Adrenal gland (tissue), 12 donors: ENCODE results near the gene NUP98. TPM values are rescaled to one million over a fixed set of nuclear protein-coding genes. Genes with fewer than 3 reads are reported as not detected.

ENCODE experiments used
- DNase-seq, 7 donors: peaks; one replicate each; pipeline ENCODE4 v3.0.0-alpha.2; 2019 to 2020
- H3K27ac ChIP-seq, 5 donors: fragments of 200-600 bp; sonication (generic) in 4 of 5; 1 replicate in 3 of 5; 2 replicates in 2 of 5; pipeline versions ENCODE4 v1.5.1 to v1.8.0; 2016 to 2020; ENCODE audit warnings: mild to moderate bottlenecking in 1 of 5
- H3K27me3 ChIP-seq: fragments of 200-600 bp; 2 replicates; pipeline ENCODE4 v1.8.0; 2021
- H3K36me3 ChIP-seq, 2 donors: fragments of 200-600 bp; replicated peaks in 1 of 2; 1 replicate in 1 of 2; 2 replicates in 1 of 2; pipeline versions ENCODE4 v1.5.1 to v1.8.0; 2018 to 2022
- H3K4me1 ChIP-seq, 2 donors: fragments of 200-600 bp; replicated peaks in 1 of 2; 1 replicate in 1 of 2; 2 replicates in 1 of 2; pipeline versions ENCODE4 v1.5.1 to v1.8.0; 2018 to 2021
- H3K4me3 ChIP-seq, 4 donors: fragments of 200-600 bp; sonication (generic) in 3 of 4; one replicate each; pipeline ENCODE4 v1.5.1; 2016 to 2018
- H3K9me3 ChIP-seq, 3 donors: fragments of 200-600 bp; sonication (generic) in 1 of 3; replicated peaks in 1 of 3; 1 replicate in 2 of 3; 2 replicates in 1 of 3; pipeline versions ENCODE4 v1.5.1 to v1.8.0; 2016 to 2021
- POLR2A ChIP-seq, 2 donors: fragments of 450-650 bp; IDR thresholded peaks; one replicate each; pipeline ENCODE4 v1.6.1; 2017; ENCODE audit warnings: antibody characterized with exemption in 2 of 2, mild to moderate bottlenecking in 2 of 2, moderate library complexity in 1 of 2
- WGBS, 4 donors: extraction: QIAGEN DNeasy Blood & Tissue Kit in 2 of 4; methylation state at CpG; one replicate each; pipeline versions ENCODE4 v1.1.5 to v1.1.7; 2013 to 2017; 5-methylcytosine and 5-hydroxymethylcytosine counted together
- intact Hi-C, 2 donors: fragments of 100-400 bp; cut with DNase I; formaldehyde crosslinking; loops; one replicate each; pipeline versions ENCODE4 v1.14.1 to v1.15.0; 2022 to 2023
- polyA plus RNA-seq, 3 donors: library from polyadenylated mRNA; stranded (reverse); fragments of 200-250 nt in 2 of 3; fragments of 350-450 nt in 1 of 3; fragmentation: Illumina TruSeq in 1 of 3; extraction: RNeasy Lipid Tissue Mini Kit (QIAGEN cat#74804) in 1 of 3; gene quantifications; one replicate each; pipeline ENCODE4 v1.2.3, GENCODE V29; 2013 to 2014
- total RNA-seq, 9 donors: library from RNA; depleted of rRNA in 4 of 9; stranded (reverse); fragments of >200 nt in 4 of 9; fragments of 120-200 nt in 1 of 9; fragmentation: NEBNext Ultra II Directional in 1 of 9; extraction: Animal tissue kit (Norgen Biotek cat#: 25700) in 1 of 9; gene quantifications; one replicate each; pipeline versions ENCODE4 v1.1.0 to v1.2.4, GENCODE V29; 2013 to 2023
- TF ChIP-seq, protein P1 (sequence below), 6 experiments: fragments of 450-650 bp in 4 of 6; fragments of 200-600 bp in 2 of 6; sonication (generic) in 1 of 6; IDR thresholded peaks; 1 replicate in 5 of 6; 2 replicates in 1 of 6; pipeline versions ENCODE4 v1.5.1 to v1.8.0; 2016 to 2021; ENCODE audit warnings: antibody characterized with exemption in 6 of 6, mild to moderate bottlenecking in 2 of 6, moderate library complexity in 1 of 6
- donor health status: healthy with polysubstance abuse.
- donor health status: Bipolar disorder and iron deficiency.
- donor health status: DM: yes; HTN: yes; CAD: no.
- donor health status: DM: no; HTN: no; CAD: no.
- donor health status: DM: no; HTN: no; CAD: no.
- donor health status: DM: yes; HTN: yes; CAD: no.

Gene NUP98
- total and polyA plus RNA-seq, 12 donors: 14.6 to 226 (median 56.9) TPM

DNA sequence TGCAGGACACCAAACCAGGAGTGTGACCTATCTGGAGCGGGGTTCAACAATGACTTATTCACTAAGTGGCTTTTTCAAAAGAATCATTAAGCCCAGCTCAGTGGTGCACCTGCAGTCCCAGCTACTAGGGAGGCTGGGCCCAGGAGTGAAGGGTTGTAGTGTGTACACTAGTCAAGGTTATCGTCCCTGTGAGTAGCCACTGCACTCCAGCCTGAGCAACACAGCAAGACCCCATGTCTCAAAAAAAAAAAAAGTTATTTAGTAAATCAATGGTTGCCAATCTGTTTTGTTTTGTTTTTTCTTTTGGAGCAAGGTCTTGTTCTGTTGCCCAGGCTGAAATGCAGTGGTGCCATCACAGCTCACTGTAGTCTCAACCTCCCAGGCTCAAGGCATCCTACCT is 35.5 kb upstream of the NUP98 start:
- H3K9me3 ChIP-seq: no peaks in the 10 kb centered on the region
- H3K27me3 ChIP-seq: no peaks in the 10 kb centered on the region
- peaks cover 0 to 4% of the 10 kb centered on the region in 2 donors for H3K36me3 ChIP-seq
- no peak for DNase-seq
- intact Hi-C loops: no loop called here
- H3K4me3 ChIP-seq: no peak overlapping the region
- H3K27ac ChIP-seq: peak overlapping the region in 3 of 5 donors; percentile 10 to 75 (median 59)
- TF ChIP-seq, protein P1, sequence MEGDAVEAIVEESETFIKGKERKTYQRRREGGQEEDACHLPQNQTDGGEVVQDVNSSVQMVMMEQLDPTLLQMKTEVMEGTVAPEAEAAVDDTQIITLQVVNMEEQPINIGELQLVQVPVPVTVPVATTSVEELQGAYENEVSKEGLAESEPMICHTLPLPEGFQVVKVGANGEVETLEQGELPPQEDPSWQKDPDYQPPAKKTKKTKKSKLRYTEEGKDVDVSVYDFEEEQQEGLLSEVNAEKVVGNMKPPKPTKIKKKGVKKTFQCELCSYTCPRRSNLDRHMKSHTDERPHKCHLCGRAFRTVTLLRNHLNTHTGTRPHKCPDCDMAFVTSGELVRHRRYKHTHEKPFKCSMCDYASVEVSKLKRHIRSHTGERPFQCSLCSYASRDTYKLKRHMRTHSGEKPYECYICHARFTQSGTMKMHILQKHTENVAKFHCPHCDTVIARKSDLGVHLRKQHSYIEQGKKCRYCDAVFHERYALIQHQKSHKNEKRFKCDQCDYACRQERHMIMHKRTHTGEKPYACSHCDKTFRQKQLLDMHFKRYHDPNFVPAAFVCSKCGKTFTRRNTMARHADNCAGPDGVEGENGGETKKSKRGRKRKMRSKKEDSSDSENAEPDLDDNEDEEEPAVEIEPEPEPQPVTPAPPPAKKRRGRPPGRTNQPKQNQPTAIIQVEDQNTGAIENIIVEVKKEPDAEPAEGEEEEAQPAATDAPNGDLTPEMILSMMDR (IDR thresholded peaks at IDR 0.05): no peak
- no peak for TF ChIP-seq POLR2A (IDR thresholded peaks at IDR 0.05)
- 78 to 91% (median 89%) methylated on average over 2 of the region's 2 CpGs for WGBS, 4 donors
- peaks cover 31 to 67% of the 10 kb centered on the region in 2 donors for H3K4me1 ChIP-seq

DNA sequence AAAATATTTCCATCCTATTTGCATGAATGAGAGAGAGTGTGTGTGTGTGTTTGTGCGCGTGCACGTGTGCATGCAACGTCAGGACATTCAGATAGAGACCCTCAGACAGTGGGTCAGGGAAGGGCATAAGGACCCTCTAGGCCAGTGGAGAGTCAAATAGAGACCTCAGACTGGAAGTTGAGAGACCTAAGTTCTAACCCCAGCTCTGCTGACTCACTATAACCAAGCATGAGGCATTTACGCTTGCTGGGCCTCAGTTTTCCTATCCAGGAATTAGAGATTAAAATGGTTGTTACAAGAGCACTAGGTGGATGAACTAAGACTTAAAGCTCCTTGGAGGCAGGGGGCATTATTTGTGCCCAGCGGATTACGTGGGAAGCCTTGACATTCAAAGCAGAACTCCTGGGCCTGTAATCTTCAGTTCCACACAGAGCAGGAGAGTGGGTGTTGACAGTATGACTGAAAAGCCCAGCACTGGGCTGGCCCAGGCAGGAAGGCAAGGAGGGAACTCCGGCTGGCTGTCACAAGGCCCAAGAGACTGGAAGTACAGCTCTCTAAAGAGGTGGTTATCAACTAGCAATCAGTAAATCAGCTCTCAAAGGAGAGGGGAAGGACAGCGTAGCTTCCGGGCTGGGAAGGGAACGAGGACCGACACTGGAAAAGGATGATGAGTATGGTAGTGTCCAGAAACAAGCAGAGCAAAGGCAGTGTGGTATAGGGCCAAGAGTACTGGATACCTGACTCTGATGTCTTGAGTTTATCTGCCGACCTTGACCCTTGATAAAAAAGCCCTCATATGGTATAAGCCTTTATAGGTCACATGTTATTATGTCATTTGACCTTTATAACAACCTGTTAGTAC is 34.3 kb upstream of the NUP98 start:
- TF ChIP-seq, protein P1 (IDR thresholded peaks at IDR 0.05): no peak
- peak in 1 of 2 donors; percentile 24 for TF ChIP-seq POLR2A (IDR thresholded peaks at IDR 0.05)
- peak in 6 of 7 donors; percentile 50 to 73 (median 68) for DNase-seq
- intact Hi-C loops: no loop called here
- no peaks in the 10 kb centered on the region for H3K9me3 ChIP-seq
- H3K27ac ChIP-seq: peak overlapping the region in 4 of 5 donors; percentile 10 to 75 (median 48)
- H3K36me3 ChIP-seq: peaks cover 0 to 16% of the 10 kb centered on the region in 2 donors
- H3K4me3 ChIP-seq: no peak overlapping the region
- 44 to 61% (median 53%) methylated on average over 12 to 13 of the region's 13 CpGs for WGBS, 4 donors
- H3K4me1 ChIP-seq: peaks cover 31 to 58% of the 10 kb centered on the region in 2 donors
- H3K27me3 ChIP-seq: no peaks in the 10 kb centered on the region

DNA sequence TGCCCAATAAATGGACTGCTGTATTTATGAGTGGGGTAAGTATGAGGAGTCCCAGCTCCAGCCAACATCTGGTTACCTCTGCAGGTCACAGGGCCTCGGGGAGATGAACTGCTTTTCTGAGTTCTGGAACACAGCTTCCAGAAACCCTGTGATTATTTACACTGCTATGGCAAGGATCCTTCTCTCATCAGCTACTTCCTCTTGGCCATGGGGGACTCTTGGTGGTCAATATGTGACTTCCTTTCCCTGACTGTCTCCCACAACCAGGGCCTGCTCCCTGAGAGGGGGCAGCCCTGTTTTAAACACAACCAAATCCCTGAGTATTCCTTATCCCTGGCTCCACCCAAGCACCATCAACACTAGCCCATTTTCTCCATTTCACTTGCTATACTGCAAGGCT is 33.4 kb upstream of the NUP98 start:
- no peak for DNase-seq
- H3K9me3 ChIP-seq: no peaks in the 10 kb centered on the region
- intact Hi-C loops: no loop called here
- peak overlapping the region in 2 of 5 donors; percentile 59 to 75 for H3K27ac ChIP-seq
- 69 to 100% (median 84%) methylated on average over 1 of the region's 1 CpG for WGBS, 4 donors
- TF ChIP-seq, protein P1 (IDR thresholded peaks at IDR 0.05): no peak
- TF ChIP-seq POLR2A (IDR thresholded peaks at IDR 0.05): no peak
- peaks cover 0 to 19% of the 10 kb centered on the region in 2 donors for H3K36me3 ChIP-seq
- no peak overlapping the region for H3K4me3 ChIP-seq
- H3K27me3 ChIP-seq: no peaks in the 10 kb centered on the region
- H3K4me1 ChIP-seq: peaks cover 31 to 55% of the 10 kb centered on the region in 2 donors

DNA sequence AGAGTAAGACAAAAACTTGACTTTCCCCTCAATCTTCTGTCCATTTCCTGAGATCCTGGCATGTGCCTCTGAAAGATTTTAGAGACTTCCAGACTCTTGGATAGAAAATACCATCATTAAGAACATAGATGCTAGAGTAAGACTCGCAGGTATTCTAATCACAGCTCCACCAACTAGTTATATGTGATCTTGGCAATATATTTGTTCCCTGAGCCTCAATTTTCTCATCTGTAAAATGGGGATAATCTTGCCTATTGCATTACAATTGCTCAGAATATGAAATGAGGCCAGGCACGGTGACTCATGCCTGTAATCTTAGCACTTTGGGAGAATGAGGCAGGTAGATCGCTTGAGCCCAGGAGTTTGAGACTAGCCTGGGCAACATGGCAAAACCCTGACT is 32.7 kb upstream of the NUP98 start:
- Histone ChIP-seq H3K27me3 (no peaks in the 10 kb centered on the region), H3K4me1 (peaks cover 31 to 49% of the 10 kb centered on the region in 2 donors), H3K4me3 (no peak overlapping the region), H3K9me3 (no peaks in the 10 kb centered on the region), H3K27ac (no peak overlapping the region), H3K36me3 (peaks cover 0 to 19% of the 10 kb centered on the region in 2 donors)
- intact Hi-C loops: no loop called here
- TF ChIP-seq POLR2A (IDR thresholded peaks at IDR 0.05): no peak
- TF ChIP-seq, protein P1 (IDR thresholded peaks at IDR 0.05): no peak
- WGBS, 4 donors: 92 to 95% (median 94%) methylated on average over 3 of the region's 3 CpGs
- DNase-seq: no peak
